Ovary (tissue), 9 donors: ENCODE measurements around the gene NES. TPM values are rescaled to one million over a fixed set of nuclear protein-coding genes. Genes with fewer than 3 reads are reported as not detected.
A peak's percentile ranks its signal among the peaks of the same experiment; 100 is the strongest.

Experiments used
- DNase-seq, 5 donors: peaks; one replicate each; pipeline ENCODE4 v3.0.0-alpha.2; 2019 to 2020
- H3K27ac ChIP-seq, 2 donors: fragments of 200-600 bp; one replicate each; pipeline versions ENCODE4 v1.5.1 to v1.8.0; 2019 to 2022
- H3K27me3 ChIP-seq: fragments of 200-600 bp; one replicate; pipeline ENCODE4 v1.8.0; 2022
- H3K36me3 ChIP-seq: fragments of 200-600 bp; sonication (generic); one replicate; pipeline ENCODE4 v1.5.1; 2019
- H3K4me1 ChIP-seq: one replicate; pipeline ENCODE4 v1.8.1; 2013; ENCODE audit warnings: mild to moderate bottlenecking, moderate library complexity; ENCODE audit not compliant: insufficient read depth
- H3K4me3 ChIP-seq: fragments of 200-600 bp; sonication (generic); one replicate; pipeline ENCODE4 v1.5.1; 2017
- H3K9me3 ChIP-seq, 2 donors: fragments of 200-600 bp in 1 of 2; sonication (generic) in 1 of 2; one replicate each; pipeline versions ENCODE4 v1.5.1 to v1.8.1; 2013 to 2019; ENCODE audit warnings: mild to moderate bottlenecking in 1 of 2, moderate library complexity in 1 of 2
- EP300 ChIP-seq: sonication (generic); formaldehyde crosslinking; IDR thresholded peaks from one replicate; pipeline ENCODE4 v1.6.1; 2017; ENCODE audit warnings: antibody characterized with exemption
- POLR2A ChIP-seq: fragments of 450-650 bp; IDR thresholded peaks from one replicate; pipeline ENCODE4 v1.6.1; 2017; ENCODE audit warnings: antibody characterized with exemption, mild to moderate bottlenecking, moderate library complexity
- WGBS, 3 donors: extraction: QIAGEN DNeasy Blood & Tissue Kit in 1 of 3; methylation state at CpG; one replicate each; pipeline versions ENCODE4 v1.1.5 to v1.1.7; 2013 to 2017; 5-methylcytosine and 5-hydroxymethylcytosine counted together
- intact Hi-C, 4 donors: fragments of 100-400 bp; cut with DNase I; formaldehyde crosslinking; loops; one replicate each; pipeline versions ENCODE4 v1.11.0 to v1.15.1; 2022 to 2023
- polyA plus RNA-seq, 2 donors: library from polyadenylated mRNA; stranded (reverse); fragments of 200-250 nt in 1 of 2; fragments of 350-450 nt in 1 of 2; fragmentation: Illumina TruSeq in 1 of 2; extraction: RNeasy Lipid Tissue Mini Kit (QIAGEN cat#74804) in 1 of 2; gene quantifications; one replicate each; pipeline ENCODE4 v1.2.3, GENCODE V29; 2013 to 2014
- total RNA-seq, 7 donors: library from RNA; depleted of rRNA in 2 of 7; stranded (reverse); fragments of >200 nt in 2 of 7; fragmentation: NEBNext Ultra II Directional in 3 of 7; extraction: Animal tissue kit (Norgen Biotek cat#: 25700) in 3 of 7; gene quantifications; one replicate each; pipeline versions ENCODE4 v1.1.0 to v1.2.4, GENCODE V29; 2016 to 2023
- TF ChIP-seq, protein P1 (sequence below), 3 donors: fragments of 450-650 bp in 2 of 3; fragments of 200-600 bp in 1 of 3; IDR thresholded peaks; one replicate each; pipeline versions ENCODE4 v1.5.1 to v1.8.0; 2016 to 2022; ENCODE audit warnings: antibody characterized with exemption in 3 of 3, mild to moderate bottlenecking in 1 of 3
- donor health status: DM: no; HTN: no; CAD: no; lungs with moderate emphysema.
- donor health status: DM: no; HTN: no; CAD: no.
- donor health status: Bipolar disorder and iron deficiency.
- donor health status: DM: yes; HTN: yes; CAD: no.
- donor health status: DM: no; HTN: no; CAD: no.
- donor health status: DM: yes; HTN: yes; CAD: no.

The NES gene
- total and polyA plus RNA-seq, 9 donors, result 3.5 to 32.9 (median 11.3) TPM

DNA sequence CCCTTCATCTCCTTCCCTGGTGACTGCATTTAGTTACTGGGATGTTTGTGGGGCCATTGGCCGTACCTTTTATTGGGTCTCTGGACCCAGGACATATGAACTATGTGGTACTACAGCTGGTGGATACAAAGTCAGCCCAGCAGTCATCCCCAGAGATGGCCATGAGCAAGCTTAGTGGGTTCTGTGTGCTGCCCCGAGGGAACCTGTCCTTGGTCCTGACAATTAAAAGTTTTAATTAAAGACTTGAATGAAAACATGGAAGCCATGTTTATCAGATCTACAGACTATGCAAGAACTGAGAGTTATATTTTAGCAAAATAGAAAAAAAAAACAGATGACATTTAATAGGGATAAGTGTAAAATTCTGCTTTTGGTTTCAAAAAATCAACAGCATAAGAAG, 2.8 kb upstream of the NES start:
- no peak overlapping the region for H3K4me3 ChIP-seq
- no peaks in the 10 kb centered on the region for H3K4me1 ChIP-seq
- DNase-seq, result no peak
- TF ChIP-seq, protein P1, sequence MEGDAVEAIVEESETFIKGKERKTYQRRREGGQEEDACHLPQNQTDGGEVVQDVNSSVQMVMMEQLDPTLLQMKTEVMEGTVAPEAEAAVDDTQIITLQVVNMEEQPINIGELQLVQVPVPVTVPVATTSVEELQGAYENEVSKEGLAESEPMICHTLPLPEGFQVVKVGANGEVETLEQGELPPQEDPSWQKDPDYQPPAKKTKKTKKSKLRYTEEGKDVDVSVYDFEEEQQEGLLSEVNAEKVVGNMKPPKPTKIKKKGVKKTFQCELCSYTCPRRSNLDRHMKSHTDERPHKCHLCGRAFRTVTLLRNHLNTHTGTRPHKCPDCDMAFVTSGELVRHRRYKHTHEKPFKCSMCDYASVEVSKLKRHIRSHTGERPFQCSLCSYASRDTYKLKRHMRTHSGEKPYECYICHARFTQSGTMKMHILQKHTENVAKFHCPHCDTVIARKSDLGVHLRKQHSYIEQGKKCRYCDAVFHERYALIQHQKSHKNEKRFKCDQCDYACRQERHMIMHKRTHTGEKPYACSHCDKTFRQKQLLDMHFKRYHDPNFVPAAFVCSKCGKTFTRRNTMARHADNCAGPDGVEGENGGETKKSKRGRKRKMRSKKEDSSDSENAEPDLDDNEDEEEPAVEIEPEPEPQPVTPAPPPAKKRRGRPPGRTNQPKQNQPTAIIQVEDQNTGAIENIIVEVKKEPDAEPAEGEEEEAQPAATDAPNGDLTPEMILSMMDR (IDR thresholded peaks at IDR 0.05), result no peak
- TF ChIP-seq EP300 (no peak), POLR2A (no peak)
- H3K27ac ChIP-seq, result no peak overlapping the region
- H3K27me3 ChIP-seq, result peaks cover 3% of the 10 kb centered on the region
- intact Hi-C loops, result no loop called here
- H3K9me3 ChIP-seq, result no peaks in the 10 kb centered on the region
- WGBS, 3 donors, result 36 to 45% (median 42%) methylated on average over 2 of the region's 2 CpGs
- no peaks in the 10 kb centered on the region for H3K36me3 ChIP-seq

DNA sequence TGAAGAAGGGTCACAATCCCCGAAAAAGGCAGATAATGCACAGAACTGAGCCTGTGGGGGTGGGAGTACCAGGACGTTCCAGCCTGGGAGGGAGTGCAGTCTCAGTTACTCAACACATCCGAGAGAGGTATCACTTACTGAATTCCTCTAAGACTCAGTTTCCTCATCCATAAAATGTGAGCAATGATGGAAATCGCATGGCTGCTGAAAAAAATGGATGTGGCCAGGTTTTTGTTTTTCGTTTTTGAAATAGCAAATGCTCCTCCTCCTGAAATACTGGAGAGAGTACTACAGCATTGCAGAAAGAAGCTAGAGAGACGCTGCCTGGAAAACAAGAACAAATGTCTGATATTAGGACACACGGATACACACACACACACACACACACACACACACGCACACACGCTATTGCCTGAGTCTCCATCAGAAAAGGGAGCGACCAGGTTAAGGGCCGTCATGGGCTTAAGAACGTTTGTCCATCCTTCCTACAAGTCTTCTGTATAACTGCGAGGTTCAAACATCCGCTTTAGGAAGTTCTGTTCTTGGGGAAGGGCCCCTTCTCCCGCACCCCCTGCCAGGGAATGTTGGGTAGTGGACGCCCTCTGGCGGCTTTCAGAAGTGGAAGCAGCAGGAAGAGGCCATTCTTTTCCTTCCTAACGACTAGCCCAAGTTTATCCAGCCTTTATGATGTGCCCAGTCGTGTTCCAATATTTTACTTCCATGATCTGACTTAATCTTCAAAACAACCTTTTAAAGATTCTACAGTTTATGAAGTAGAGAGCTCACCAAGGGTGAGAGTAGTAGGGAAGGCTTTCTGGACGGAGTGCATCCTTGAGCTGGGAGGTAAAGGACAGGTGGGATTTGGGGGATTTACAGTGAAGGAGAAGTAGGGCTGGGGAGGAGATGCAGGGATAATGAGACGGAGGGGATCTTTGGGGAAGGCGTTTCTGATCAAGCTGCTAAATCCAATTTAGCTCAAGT, 699 bp upstream of the NES start:
- peak; percentile 54 to 74 (median 65) for DNase-seq
- intact Hi-C loops, result no loop called here
- 1% methylated on average over 22 of the region's 22 CpGs for WGBS, 3 donors

DNA sequence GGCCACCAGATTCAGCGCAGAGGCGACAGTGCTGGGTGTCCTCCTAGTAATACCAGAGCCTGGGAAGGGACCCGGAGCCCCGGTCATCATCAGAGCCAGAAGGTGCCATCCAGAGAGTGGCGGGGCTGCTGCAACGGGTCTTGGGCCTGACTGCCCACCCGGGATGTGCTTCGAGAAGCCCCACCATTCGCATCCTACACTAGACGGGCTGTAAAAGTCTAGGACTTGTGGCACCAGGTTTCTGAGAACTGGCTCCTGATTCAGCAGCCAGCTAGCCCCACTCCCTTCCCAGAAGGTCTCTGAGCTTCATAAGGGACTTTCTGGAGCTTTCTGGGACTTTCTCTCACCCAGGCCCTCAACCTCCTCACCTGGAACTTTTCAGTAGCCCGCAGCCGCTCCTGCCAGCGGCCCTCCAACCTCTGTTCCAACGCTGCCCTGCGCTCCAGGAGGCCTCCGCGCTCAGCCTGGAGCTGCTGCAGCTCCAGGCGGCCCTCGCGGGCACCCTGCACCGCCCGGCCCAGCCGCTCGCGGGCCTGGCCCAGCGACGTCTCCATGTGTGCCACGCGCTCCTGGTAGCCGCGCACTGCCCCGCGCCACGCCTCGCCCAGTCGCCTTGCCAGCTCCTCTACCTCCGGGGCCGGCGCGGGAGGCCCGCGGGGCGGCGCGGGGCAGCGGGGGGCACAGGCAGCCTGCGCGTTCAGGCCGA, 940 bp downstream of the NES start:
- no peak for TF ChIP-seq POLR2A
- TF ChIP-seq, protein P1 (IDR thresholded peaks at IDR 0.05), result no peak
- no peak for TF ChIP-seq EP300
- Histone ChIP-seq H3K9me3 (no peaks in the 10 kb centered on the region), H3K36me3 (no peaks in the 10 kb centered on the region), H3K4me3 (peak overlapping the region; percentile 37), H3K27ac (peak overlapping the region; percentile 33 to 52), H3K4me1 (no peaks in the 10 kb centered on the region), H3K27me3 (peaks cover 3% of the 10 kb centered on the region)
- DNase-seq, result no peak
- WGBS, 3 donors, result 10 to 13% (median 11%) methylated on average over 23 to 49 of the region's 49 CpGs
- intact Hi-C loops, result no loop called here

More for the DNA sequence above, 699 bp upstream of the NES start:
- H3K27me3 ChIP-seq, result peaks cover 3% of the 10 kb centered on the region
- TF ChIP-seq EP300 (no peak), POLR2A (no peak)
- TF ChIP-seq, protein P1 (IDR thresholded peaks at IDR 0.05), result peak; percentile 40 to 90 (median 79)
- H3K4me1 ChIP-seq, result no peaks in the 10 kb centered on the region
- H3K27ac ChIP-seq, result no peak overlapping the region
- H3K4me3 ChIP-seq, result peak overlapping the region; percentile 37
- H3K36me3 ChIP-seq, result no peaks in the 10 kb centered on the region
- H3K9me3 ChIP-seq, result no peaks in the 10 kb centered on the region

DNA sequence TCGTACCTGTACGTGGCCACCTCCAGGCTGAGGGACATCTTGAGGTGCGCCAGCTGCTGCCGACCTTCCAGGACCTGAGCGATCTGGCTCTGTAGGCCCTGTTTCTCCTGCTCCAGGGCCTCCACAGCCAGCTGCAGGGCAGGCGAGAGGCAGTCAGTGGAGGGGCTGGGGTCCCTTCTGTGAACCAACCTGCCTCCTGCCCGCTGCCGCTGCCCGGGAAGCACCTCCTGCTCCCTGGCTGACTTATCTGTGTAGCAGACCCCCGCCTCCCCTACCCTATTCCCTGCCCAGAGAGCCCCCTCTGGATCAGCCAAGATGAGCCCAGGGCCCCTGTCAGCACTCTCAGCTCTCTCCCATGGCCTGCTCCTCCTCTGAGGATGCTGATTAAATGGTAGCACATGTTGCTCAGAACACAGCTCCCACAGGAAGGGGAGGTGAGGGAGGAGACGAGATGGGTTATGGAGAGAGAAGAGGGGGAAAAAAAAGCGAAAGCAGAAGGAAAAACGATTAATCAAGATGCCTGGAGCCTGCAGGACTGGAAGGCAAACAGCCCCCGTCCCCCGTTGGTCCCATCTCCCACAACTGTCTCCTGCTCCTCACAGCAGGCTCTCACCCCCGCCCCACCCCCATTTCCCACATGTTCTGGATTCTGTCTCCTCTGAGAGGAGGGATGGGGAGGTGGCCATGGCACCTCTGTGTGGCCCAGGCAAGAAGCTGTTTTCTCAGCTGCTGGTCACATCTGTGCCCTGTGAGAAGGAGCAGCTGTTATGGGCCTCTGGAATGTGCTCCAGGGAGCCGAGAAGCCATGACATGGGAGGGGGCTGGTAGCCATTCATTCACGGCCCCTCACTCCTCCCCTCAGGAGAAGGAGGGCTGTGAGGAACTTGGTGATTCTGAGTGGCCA, 1.7 kb downstream of the NES start:
- intact Hi-C loops, result loop anchor here in 1 of 4 donors (2.0 kb wide), 1 partner anchor 15 kb away; no protein-coding TSS in a partner anchor
- H3K27ac ChIP-seq, result peak overlapping the region in 1 of 2 donors; percentile 33
- no peaks in the 10 kb centered on the region for H3K9me3 ChIP-seq
- peaks cover 3% of the 10 kb centered on the region for H3K27me3 ChIP-seq
- no peaks in the 10 kb centered on the region for H3K36me3 ChIP-seq
- peak overlapping the region; percentile 37 for H3K4me3 ChIP-seq
- TF ChIP-seq POLR2A (no peak), EP300 (no peak)
- TF ChIP-seq, protein P1 (IDR thresholded peaks at IDR 0.05), result no peak
- WGBS, 3 donors, result 40 to 51% (median 45%) methylated on average over 18 of the region's 18 CpGs
- no peaks in the 10 kb centered on the region for H3K4me1 ChIP-seq
- DNase-seq, result peak in 1 of 5 donors; percentile 10
